GM21526 (cell line): ENCODE data around the gene DCDC2B.

Source experiments
- ATAC-seq: cut with Tn5 transposase; IDR thresholded peaks from one replicate; pipeline ENCODE4 v1.9.1; 2021; ENCODE audit warnings: moderate library complexity; ENCODE audit not compliant: unreplicated experiment, low FRiP score

DCDC2B gene

GRCh38 chr1:32195972-32196823 lies 12.7 kb upstream of the DCDC2B start:
- ATAC-seq: no peak

GRCh38 chr1:32197074-32197473 lies 11.8 kb upstream of the DCDC2B start:
- no peak for ATAC-seq

GRCh38 chr1:32197837-32198236 lies 11.1 kb upstream of the DCDC2B start:
- ATAC-seq: no peak

GRCh38 chr1:32198237-32199042 lies 10.4 kb upstream of the DCDC2B start:
- no peak for ATAC-seq

- no peak for ATAC-seq
Observed at GRCh38 chr1:32199043-32199716, 9.7 kb upstream of the DCDC2B start.

- ATAC-seq: no peak
Observed at GRCh38 chr1:32199717-32200072, 9.2 kb upstream of the DCDC2B start.

- ATAC-seq: no peak
Observed at GRCh38 chr1:32200226-32201010, 8.5 kb upstream of the DCDC2B start, which contains the start of gene CCDC28B. CCDC28B (plus strand) TSS chr1:32200595; CDS start chr1:32201936, 1,341 bp downstream.

GRCh38 chr1:32201011-32201855 lies 7.7 kb upstream of the DCDC2B start:
- no peak for ATAC-seq

- no peak for ATAC-seq
Observed at GRCh38 chr1:32204943-32205361, 3.9 kb upstream of the DCDC2B start.

- ATAC-seq: peak; percentile 40
Observed at GRCh38 chr1:32205401-32206370, 3.2 kb upstream of the DCDC2B start, which contains the start of gene IQCC. IQCC (plus strand) TSS chr1:32205671; CDS start chr1:32205682, 11 bp downstream.

- ATAC-seq: no peak
Observed at GRCh38 chr1:32208469-32208868, 420 bp upstream of the DCDC2B start.

GRCh38 chr1:32215629-32216480 lies 7.0 kb downstream of the DCDC2B start:
- ATAC-seq: no peak

GRCh38 chr1:32216566-32216965 lies 7.7 kb downstream of the DCDC2B start:
- ATAC-seq: no peak

GRCh38 chr1:32219022-32219421 lies 10.1 kb downstream of the DCDC2B start:
- no peak for ATAC-seq

GRCh38 chr1:32220746-32221580 lies 12.1 kb downstream of the DCDC2B start:
- ATAC-seq: no peak

- ATAC-seq: no peak
Observed at GRCh38 chr1:32221581-32221979, 12.7 kb downstream of the DCDC2B start.
